A673 (cell line): Measurements from ENCODE around the gene P2RY13. TPM values are rescaled to one million over a fixed set of nuclear protein-coding genes. Genes with fewer than 3 reads are reported as not detected.

ENCODE experiments used
- BruUV-seq: library from RNA; stranded (reverse); fragments of 400-500 nt; replicated peaks from 2 replicates; lab custom pipeline; 2021; lab: Mats Ljungman, UMichigan
- CTCF ChIA-PET: fragments of 300-600 bp; sonication (Branson Sonifier 250); formaldehyde crosslinking; loops from one replicate; lab custom pipeline; 2022; ENCODE audit warnings: antibody characterized with exemption; lab: Charles Lee
- POLR2A ChIA-PET: fragments of 300-600 bp; sonication (Branson Sonifier 250); formaldehyde crosslinking; loops from one replicate; lab custom pipeline; 2022; ENCODE audit warnings: antibody characterized with exemption; ENCODE audit not compliant: low non-redundant PET; lab: Charles Lee
- DNase-seq: peaks from one replicate; pipeline ENCODE4 v3.0.0-alpha.2; 2015; ENCODE audit warnings: low spot score
- H3K27ac ChIP-seq: fragments of 200-600 bp; sonication (generic); 2 replicates; pipeline ENCODE4 v1.5.1; 2016; ENCODE audit warnings: mixed run types, low read depth, mild to moderate bottlenecking, mixed read lengths, antibody characterized with exemption, low read length; ENCODE audit not compliant: poor library complexity, severe bottlenecking
- H3K27me3 ChIP-seq: fragments of 200-600 bp; sonication (generic); replicated peaks from 2 replicates; pipeline ENCODE4 v1.6.1; 2017; ENCODE audit warnings: mixed run types, low read depth, mild to moderate bottlenecking, mixed read lengths, antibody characterized with exemption, low read length; ENCODE audit not compliant: insufficient read depth, poor library complexity
- H3K36me3 ChIP-seq: fragments of 200-600 bp; sonication (generic); 2 replicates; pipeline ENCODE4 v1.6.1; 2016; ENCODE audit warnings: mixed run types, mild to moderate bottlenecking, mixed read lengths, antibody characterized with exemption, low read length; ENCODE audit not compliant: insufficient read depth, poor library complexity, severe bottlenecking
- H3K4me1 ChIP-seq: fragments of 200-600 bp; sonication (generic); 2 replicates; pipeline ENCODE4 v1.6.1; 2017; ENCODE audit warnings: mixed run types, mild to moderate bottlenecking, mixed read lengths, antibody characterized with exemption, low read length; ENCODE audit not compliant: insufficient read depth, poor library complexity, severe bottlenecking
- H3K4me3 ChIP-seq: fragments of 200-600 bp; sonication (generic); 2 replicates; pipeline ENCODE4 v1.5.1; 2016; ENCODE audit warnings: low read depth, mixed run types, mild to moderate bottlenecking, mixed read lengths, low read length; ENCODE audit not compliant: poor library complexity, severe bottlenecking
- H3K9me3 ChIP-seq: fragments of 200-600 bp; sonication (generic); 2 replicates; pipeline ENCODE4 v1.6.1; 2016; ENCODE audit warnings: mixed run types, low read depth, mild to moderate bottlenecking, mixed read lengths, antibody characterized with exemption, low read length; ENCODE audit not compliant: poor library complexity, severe bottlenecking
- EZH2 ChIP-seq: fragments of 200-600 bp; sonication (generic); IDR thresholded peaks from 2 replicates; pipeline ENCODE4 v1.6.1; 2017; ENCODE audit warnings: borderline replicate concordance, low read depth, mild to moderate bottlenecking, mixed read lengths, antibody characterized with exemption, low read length; ENCODE audit not compliant: poor library complexity, severe bottlenecking
- intact Hi-C: fragments of 100-400 bp; cut with micrococcal nuclease; formaldehyde crosslinking; loops from one replicate; pipeline ENCODE4 v1.10.0; 2022; ENCODE audit not compliant: unreplicated experiment
- total RNA-seq: library from RNA; stranded (reverse); gene quantifications from 2 replicates; pipeline ENCODE4 v1.2.3, GENCODE V29; 2021
- TF ChIP-seq, protein P1 (sequence below): fragments of 300-800, 200-600 bp; sonication (generic); conservative IDR thresholded peaks from 2 replicates; pipeline ENCODE4 v1.5.1; 2017; ENCODE audit warnings: low read depth, mild to moderate bottlenecking, antibody characterized with exemption, low read length, moderate library complexity, mixed read lengths

Gene P2RY13
- total RNA-seq, 1 experiment from 2014 or later = not detected

DNA sequence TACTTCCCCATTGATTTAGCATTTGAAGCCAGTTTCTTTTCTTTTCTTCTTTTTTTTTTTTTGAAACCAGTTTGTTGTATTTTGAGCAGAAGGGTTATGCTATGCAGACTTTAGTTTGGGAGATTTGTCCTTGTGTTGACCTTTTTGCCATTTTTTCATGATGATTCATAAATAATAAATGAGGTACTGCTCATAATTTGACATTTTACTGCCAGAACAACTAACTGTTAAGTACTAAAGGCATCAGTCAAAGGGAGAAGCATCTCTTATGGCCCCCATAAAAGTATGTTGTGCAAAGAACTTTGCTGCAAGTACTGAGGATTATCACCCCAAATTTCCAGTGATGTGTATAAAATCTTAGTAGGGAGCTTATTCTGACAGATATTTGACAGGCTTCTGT, 11.0 kb downstream of the P2RY13 start:
- ChIA-PET CTCF (no interaction called here), POLR2A (no interaction called here)
- Histone ChIP-seq H3K9me3 (no peaks in the 10 kb centered on the region), H3K4me3 (no peak overlapping the region), H3K27ac (no peak overlapping the region), H3K27me3 (no peaks in the 10 kb centered on the region), H3K36me3 (no peaks in the 10 kb centered on the region), H3K4me1 (peaks cover 5% of the 10 kb centered on the region)
- BruUV-seq = no TSS peak
- TF ChIP-seq EZH2 = no peak
- TF ChIP-seq, protein P1, sequence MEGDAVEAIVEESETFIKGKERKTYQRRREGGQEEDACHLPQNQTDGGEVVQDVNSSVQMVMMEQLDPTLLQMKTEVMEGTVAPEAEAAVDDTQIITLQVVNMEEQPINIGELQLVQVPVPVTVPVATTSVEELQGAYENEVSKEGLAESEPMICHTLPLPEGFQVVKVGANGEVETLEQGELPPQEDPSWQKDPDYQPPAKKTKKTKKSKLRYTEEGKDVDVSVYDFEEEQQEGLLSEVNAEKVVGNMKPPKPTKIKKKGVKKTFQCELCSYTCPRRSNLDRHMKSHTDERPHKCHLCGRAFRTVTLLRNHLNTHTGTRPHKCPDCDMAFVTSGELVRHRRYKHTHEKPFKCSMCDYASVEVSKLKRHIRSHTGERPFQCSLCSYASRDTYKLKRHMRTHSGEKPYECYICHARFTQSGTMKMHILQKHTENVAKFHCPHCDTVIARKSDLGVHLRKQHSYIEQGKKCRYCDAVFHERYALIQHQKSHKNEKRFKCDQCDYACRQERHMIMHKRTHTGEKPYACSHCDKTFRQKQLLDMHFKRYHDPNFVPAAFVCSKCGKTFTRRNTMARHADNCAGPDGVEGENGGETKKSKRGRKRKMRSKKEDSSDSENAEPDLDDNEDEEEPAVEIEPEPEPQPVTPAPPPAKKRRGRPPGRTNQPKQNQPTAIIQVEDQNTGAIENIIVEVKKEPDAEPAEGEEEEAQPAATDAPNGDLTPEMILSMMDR = no peak
- no peak for DNase-seq
- intact Hi-C loops = no loop called here

DNA sequence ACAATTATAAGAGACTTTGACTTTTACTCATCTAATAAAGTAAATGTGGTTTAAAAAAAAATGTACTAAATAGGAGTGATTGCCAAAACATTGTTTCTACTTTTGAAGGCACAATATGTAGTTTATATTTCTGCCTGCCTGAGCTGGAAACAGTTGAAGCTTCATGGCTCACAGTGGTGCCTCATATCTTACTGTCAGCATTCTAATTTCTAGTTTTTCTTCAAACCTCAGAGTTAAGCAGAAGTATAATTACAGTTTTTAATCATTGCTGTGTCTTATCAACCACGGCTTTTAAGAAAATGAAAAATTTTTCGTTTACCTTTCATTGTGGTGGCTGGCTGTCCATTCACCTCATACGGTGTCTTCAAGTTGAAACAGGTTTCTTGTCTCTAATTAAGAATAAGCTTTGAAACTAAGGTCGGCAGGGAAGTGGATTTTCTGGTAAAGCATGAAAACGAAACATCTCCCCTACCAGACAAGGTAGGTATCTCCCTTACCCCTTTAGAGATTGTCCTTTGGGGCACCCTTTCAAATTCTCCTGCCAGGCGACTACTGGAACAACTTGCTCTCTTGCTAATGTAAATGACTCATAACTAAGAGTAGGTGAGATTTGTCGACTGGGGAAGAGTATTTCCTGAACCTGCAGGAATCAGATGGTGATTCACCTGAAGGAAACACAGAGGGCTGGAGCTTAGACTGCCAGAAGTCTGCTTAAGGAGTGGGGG, 12.9 kb downstream of the P2RY13 start, which contains the start of gene GPR87:
GPR87 (minus strand) TSS at position 554 of the 725 bp plus-strand sequence. CDS start 16,720 bp downstream, outside the sequence.
- no peak within 1 kb of the TSS for H3K27ac ChIP-seq

DNA sequence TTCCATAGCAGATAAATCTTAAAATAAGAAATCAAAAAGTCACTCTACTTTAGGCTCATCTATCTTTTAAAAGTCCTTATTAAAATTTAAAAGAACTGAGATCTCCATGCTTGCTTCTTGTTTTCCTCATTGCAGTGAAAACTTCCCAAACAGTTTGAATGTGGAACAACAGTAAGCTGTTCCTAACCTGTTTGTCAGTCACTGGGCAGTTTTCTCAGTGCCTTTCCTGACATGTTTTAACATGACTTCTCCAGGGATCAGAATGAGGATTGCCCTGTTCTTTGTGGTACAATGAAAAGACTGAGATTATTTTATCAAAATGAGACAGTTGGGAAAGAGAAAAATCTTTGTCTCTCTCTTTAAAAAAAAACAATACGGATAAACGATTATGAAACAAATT, 13.5 kb downstream of the P2RY13 start:
- Histone ChIP-seq H3K4me1 (peaks cover 5% of the 10 kb centered on the region), H3K27ac (no peak overlapping the region), H3K9me3 (no peaks in the 10 kb centered on the region), H3K27me3 (no peaks in the 10 kb centered on the region), H3K36me3 (no peaks in the 10 kb centered on the region), H3K4me3 (no peak overlapping the region)
- no peak for DNase-seq
- intact Hi-C loops = no loop called here
- BruUV-seq = no TSS peak
- ChIA-PET POLR2A (no interaction called here), CTCF (no interaction called here)
- no peak for TF ChIP-seq EZH2
- TF ChIP-seq, protein P1 = no peak

More for the DNA sequence above, 12.9 kb downstream of the P2RY13 start, which contains the start of gene GPR87:
- POLR2A ChIA-PET = no interaction called here
- no peaks in the 10 kb centered on the region for H3K27me3 ChIP-seq
- H3K36me3 ChIP-seq = no peaks in the 10 kb centered on the region
- intact Hi-C loops = no loop called here
- TF ChIP-seq, protein P1 = no peak
- no peak for TF ChIP-seq EZH2
- DNase-seq = no peak
- H3K4me3 ChIP-seq = no peak within 1 kb of the TSS
- BruUV-seq = no TSS peak
- peaks cover 5% of the 10 kb centered on the region for H3K4me1 ChIP-seq
- CTCF ChIA-PET = no interaction called here
- no peaks in the 10 kb centered on the region for H3K9me3 ChIP-seq
